Astrocyte of the cerebellum (primary cell): ENCODE measurements around the gene CAPN12.
A peak's percentile ranks its signal among the peaks of the same experiment; 100 is the strongest.

Experiments
- DNase-seq: peaks from one replicate; pipeline ENCODE4 v3.0.0-alpha.2; 2011; ENCODE audit warnings: low read depth
- H3K4me3 ChIP-seq: 2 replicates; pipeline ENCODE4 v1.5.1; 2011; ENCODE audit warnings: mild to moderate bottlenecking, low read depth, low read length, moderate library complexity
- CTCF ChIP-seq: IDR thresholded peaks from 2 replicates; pipeline ENCODE4 v1.5.1; 2012; ENCODE audit warnings: low read length, low read depth, moderate library complexity, mild to moderate bottlenecking; ENCODE audit errors: missing control alignments
- in situ Hi-C: cut with HindIII; loops from 2 replicates; pipeline ENCODE4 v1.10.0; 2017; ENCODE audit warnings: low sequenced_read_pairs

Gene CAPN12

GRCh38 chr19:38736036-38736412 lies 8.2 kb downstream of the CAPN12 start:
- H3K4me3 ChIP-seq = peak overlapping the region; percentile 21
- TF ChIP-seq CTCF = no peak
- in situ Hi-C loops = no loop called here
- no peak for DNase-seq

GRCh38 chr19:38735257-38735686 lies 9.0 kb downstream of the CAPN12 start:
- no peak for DNase-seq
- peak overlapping the region; percentile 18 for H3K4me3 ChIP-seq
- in situ Hi-C loops = no loop called here

GRCh38 chr19:38734426-38735256 lies 9.6 kb downstream of the CAPN12 start:
- H3K4me3 ChIP-seq = no peak overlapping the region
- in situ Hi-C loops = no loop called here
- no peak for DNase-seq
- TF ChIP-seq CTCF = no peak

More at GRCh38 chr19:38735257-38735686, 9.0 kb downstream of the CAPN12 start:
- no peak for TF ChIP-seq CTCF

GRCh38 chr19:38734176-38734425 lies 10.2 kb downstream of the CAPN12 start:
- no peak for DNase-seq
- in situ Hi-C loops = no loop called here
- H3K4me3 ChIP-seq = no peak overlapping the region
- no peak for TF ChIP-seq CTCF

- no peak for TF ChIP-seq CTCF
- DNase-seq = no peak
- in situ Hi-C loops = no loop called here
- no peak overlapping the region for H3K4me3 ChIP-seq
Measured at GRCh38 chr19:38733493-38734175, 10.6 kb downstream of the CAPN12 start.

- in situ Hi-C loops = no loop called here
- no peak for DNase-seq
- no peak overlapping the region for H3K4me3 ChIP-seq
- TF ChIP-seq CTCF = no peak
Measured at GRCh38 chr19:38733241-38733492, 11.1 kb downstream of the CAPN12 start.
